Stimulated activated CD8-positive, alpha-beta memory T cell treated with anti-CD3 and anti-CD28 coated beads, Interleukin-12 subunit alpha, Interleukin-12 subunit beta, amount 100 ng/mL, for 4 hours (primary cell): ENCODE results near the gene CNR2.
A peak's percentile ranks its signal among the peaks of the same experiment; 100 is the strongest.
"Not testable (repeated sequence)": the region's sequence is repeated elsewhere in the genome, so short reads cannot be mapped to it uniquely, and the experiment has no call there.

Experiments used
- DNase-seq: peaks from one replicate; pipeline ENCODE4 v3.0.0-alpha.2; 2020; ENCODE audit warnings: low read depth

The CNR2 gene

GRCh38 chr1:23882746-23883145, 30.4 kb downstream of the CNR2 start:
- DNase-seq = no peak

DNA sequence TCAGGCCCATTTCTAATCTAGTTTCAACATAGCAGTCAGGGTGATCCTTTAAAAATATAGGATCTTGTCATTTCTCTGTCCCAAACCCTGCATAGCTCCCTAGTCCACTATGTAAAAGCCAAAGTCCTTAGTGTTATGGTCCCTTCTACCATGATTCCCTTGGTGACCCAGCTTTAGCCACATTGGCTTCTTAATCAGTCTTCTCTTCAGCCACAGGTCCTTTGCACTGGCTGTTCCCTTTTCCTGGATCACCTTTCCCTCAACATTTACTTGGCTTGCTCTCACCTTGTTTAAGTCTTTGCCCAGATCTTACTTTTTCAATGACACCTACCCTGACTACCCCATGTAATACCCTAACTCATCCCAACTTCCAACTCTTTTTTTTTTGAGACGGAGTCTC, 33.4 kb downstream of the CNR2 start:
- no peak for DNase-seq

DNA sequence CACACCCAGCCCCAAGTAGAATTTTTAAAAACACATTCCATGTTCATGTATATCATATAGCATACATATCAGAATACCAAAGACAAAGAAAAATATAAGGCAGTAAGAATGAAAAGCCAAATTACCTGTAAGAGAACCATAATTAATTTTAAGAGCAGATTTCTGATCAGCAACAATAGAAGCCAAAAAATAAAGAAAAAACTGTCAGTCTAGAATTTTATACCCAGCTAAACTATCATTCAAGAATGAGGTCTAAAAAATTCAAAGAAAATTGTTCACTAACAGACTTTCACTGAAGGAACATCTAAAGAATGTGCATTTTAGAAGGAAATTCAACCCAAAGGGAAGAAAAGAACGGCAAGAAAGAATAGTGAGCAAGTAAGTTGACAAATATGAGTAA, 34.5 kb downstream of the CNR2 start:
- no peak for DNase-seq

GRCh38 chr1:23875382-23875781, 37.8 kb downstream of the CNR2 start:
- no peak for DNase-seq

DNA sequence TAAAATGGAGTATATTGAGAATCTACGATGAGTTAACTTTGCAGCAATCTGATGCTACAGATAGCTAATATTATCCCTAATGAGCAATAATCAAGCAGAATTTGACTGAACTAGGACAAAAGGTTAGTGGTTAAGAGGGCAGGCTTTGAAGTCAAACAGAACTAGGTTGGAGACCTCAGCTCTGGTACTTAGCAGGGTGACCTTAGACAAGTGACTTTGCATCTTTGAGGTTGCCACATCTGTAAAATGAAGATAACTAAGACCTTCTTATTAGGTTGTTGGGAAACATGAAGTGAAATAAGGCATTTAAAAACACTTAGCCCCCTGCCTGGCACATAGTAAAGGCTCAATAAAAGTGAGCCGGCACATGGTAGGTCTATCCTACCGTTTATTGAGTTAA, 40.7 kb downstream of the CNR2 start:
- DNase-seq = no peak

- DNase-seq = no peak
Observed at GRCh38 chr1:23869051-23869450, 44.1 kb downstream of the CNR2 start.

- no peak for DNase-seq
Observed at GRCh38 chr1:23868557-23869016, 44.6 kb downstream of the CNR2 start.

DNA sequence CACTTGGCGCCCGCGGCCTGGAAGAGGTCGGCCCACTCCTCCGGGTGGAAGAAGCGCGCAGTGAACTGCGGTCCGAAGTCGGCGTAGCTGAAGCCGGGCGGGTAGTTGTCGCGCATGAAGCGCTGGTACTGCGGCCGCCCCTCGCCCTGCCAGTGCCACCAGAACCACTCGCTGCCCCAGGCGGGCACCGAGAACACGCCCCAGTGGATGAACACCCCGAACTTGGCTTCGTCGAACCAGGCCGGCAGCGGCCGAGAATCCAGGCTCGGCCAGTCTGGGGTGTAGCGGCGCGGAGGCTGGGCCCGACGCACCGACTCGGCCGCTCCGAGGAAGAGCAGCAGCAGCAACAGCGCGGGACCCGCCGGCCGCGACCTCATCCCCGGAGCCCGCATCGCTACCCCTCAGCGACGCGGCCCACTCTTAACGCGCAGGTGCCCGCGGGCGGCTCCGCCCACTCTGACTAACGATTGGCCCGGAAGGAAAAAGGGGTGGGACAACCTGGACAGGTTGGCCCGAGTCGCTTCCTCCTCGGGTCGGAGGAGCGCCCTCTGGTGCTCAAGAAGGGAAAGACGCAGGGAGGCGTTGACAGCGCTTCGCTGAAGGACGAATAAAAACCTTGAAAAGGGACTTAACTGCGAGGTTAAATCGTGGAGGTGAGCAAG, 45.1 kb downstream of the CNR2 start, which contains the start of gene FUCA1:
TSS of gene FUCA1 (minus strand) at position 396 of the 662 bp plus-strand sequence. CDS start at position 392, 4 bp downstream.
- DNase-seq = peak; percentile 90

- DNase-seq = no peak
Observed at GRCh38 chr1:23867542-23867894, 45.6 kb downstream of the CNR2 start.

GRCh38 chr1:23865543-23865930, 47.6 kb downstream of the CNR2 start:
- no peak for DNase-seq

GRCh38 chr1:23864801-23865542, 48.2 kb downstream of the CNR2 start:
- no peak for DNase-seq

- no peak for DNase-seq
Observed at GRCh38 chr1:23862640-23863039, 50.5 kb downstream of the CNR2 start.

DNA sequence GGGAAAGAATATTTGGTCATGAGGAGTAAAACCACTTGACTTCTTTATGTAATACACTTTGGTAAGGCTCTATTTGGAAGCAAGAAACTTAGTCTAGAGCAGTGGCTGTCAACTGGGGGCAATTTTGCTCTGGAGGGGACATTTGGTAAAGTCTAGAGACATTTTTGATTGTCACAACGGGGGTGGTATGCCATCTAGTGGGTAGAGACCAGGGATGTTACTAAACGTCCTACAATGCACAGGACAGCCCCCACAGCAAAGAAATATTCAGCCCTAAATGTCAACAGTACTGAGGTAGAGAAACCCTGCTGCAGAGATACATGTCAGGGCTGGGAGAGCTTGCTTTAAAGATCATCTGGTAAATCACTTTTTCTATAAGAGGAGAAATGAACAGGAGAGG, 58.6 kb downstream of the CNR2 start:
- DNase-seq = no peak

GRCh38 chr1:23853124-23853523, 60.0 kb downstream of the CNR2 start:
- DNase-seq = not testable (repeated sequence)

GRCh38 chr1:23851406-23851805, 61.8 kb downstream of the CNR2 start:
- not testable (repeated sequence) for DNase-seq

- no peak for DNase-seq
Observed at GRCh38 chr1:23848673-23849616, 64.2 kb downstream of the CNR2 start.

GRCh38 chr1:23847482-23848095, 65.6 kb downstream of the CNR2 start:
- not testable (repeated sequence) for DNase-seq

DNA sequence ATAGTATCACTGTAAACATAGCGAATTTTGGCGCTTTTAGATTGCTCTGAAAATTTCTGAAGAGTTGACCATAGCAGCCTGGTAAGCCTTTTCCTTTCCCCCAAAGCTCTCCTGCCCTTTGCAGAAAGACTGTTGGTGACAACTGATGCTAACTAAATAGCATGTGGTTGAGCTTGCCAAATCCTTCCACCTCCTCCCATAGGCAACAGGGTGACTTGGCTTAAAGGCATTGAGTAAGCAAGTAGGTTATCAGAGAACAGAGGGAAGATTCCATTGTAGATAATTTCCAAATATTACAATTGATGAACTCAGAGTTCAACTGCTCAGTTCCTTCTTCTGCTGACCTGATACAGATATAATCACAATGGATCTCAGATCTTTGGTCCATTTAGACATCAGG, 68.0 kb downstream of the CNR2 start:
- no peak for DNase-seq

DNA sequence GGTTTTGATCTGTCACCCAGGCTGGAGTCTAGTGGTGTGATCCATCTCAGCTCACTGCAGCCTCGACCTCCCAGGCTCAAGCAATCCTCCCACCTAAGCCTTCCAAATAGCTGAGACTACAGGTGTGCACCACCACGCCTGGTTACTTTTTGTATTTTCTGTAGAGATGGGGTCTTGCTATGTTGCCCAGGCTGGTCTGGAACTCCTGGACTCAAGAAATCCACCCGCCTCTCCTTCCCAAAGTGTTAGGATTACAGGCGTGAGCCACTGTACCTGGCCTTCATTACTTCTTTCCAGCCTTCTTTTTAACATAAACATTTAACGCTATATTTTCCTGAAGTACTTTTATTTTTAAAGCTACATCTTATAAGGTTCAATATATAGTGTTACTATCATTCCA, 69.5 kb downstream of the CNR2 start:
- DNase-seq = no peak

GRCh38 chr1:23838401-23838866, 74.7 kb downstream of the CNR2 start:
- peak; percentile 62 for DNase-seq

DNA sequence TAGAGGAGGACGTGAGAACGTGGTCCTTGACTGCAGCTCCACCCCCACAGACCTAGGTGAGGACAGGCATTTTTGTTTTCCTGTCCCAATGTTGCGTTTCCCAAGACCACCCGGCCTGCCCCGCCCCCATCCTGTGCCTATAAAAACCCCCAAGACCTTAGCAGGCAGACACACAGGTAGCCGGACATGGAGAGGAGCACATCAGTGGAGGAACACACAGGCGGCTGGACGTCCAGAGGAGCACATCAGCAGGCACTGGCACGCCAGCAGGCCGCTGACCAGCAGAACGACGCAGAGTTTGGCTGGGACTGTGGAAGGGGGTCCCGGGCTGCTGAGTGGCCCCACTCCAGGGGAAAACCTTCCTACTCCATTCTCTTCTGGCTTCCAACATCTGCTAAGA, 75.3 kb downstream of the CNR2 start:
- no peak for DNase-seq

DNA sequence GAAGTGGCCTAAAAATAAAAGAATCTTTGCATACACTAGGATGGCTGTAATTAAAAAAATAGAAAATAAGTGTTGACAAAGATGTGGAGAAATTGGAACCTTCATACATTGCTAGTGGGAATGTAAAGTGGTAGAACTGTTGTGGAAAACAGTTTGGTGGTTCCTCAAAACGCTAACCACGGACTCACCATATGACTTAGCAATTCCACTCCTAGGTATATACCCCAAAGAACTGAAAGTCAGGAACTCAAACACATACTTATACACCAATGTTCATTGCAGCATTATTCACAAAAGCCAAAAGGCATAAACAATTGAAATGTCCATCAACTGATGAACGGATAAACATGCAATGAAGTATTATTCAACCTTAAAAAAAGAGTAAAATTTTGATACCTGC, 77.1 kb downstream of the CNR2 start:
- no peak for DNase-seq
